ENCODE measurements around the gene WDR44. TPM values are rescaled to one million over a fixed set of nuclear protein-coding genes. Genes with fewer than 3 reads are reported as not detected.
"Not testable (repeated sequence)": the region's sequence is repeated elsewhere in the genome, so short reads cannot be mapped to it uniquely, and the experiment has no call there.

WDR44 gene
- total RNA-seq, 1 donor from 2014 or later: 38.3 TPM

DNA sequence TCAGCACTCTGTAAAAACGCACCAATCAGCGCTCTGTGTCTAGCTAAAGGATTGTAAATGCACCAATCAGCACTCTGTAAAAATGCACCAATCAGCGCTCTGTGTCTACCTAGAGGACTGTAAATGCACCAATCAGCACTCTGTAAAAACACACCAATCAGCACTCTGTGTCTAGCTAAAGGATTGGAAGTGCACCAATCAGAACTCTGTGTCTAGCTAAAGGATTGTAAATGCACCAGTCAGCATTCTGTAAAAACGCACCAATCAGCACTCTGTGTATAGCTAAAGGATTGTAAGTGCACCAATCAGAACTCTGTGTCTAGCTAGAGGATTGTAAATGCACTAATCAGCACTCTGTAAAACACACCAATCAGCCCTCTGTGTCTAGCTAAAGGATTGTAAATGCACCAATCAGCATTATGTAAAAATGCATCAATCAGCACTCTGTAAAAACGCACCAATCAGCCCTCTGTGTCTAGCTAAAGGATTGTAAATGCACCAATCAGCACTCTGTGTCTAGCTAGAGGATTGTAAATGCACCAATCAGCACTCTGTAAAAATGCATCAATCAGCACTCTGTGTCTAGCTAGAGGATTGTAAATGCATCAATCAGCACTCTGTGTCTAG is 124.9 kb downstream of the WDR44 start:
- DNase-seq (ENCODE audit: low spot score in 2 of 2): not testable (repeated sequence)

GRCh38 chrX:118474586-118474985 is 128.7 kb downstream of the WDR44 start:
- DNase-seq (ENCODE audit: low spot score in 2 of 2): no peak
- FAIRE-seq: no peak

More for the DNA sequence above, 124.9 kb downstream of the WDR44 start:
- FAIRE-seq: not testable (repeated sequence)

- DNase-seq (ENCODE audit: low spot score in 2 of 2) (no peak), FAIRE-seq (no peak)
These were observed 130.0 kb downstream of the WDR44 start for GRCh38 chrX:118475903-118476302.

DNA sequence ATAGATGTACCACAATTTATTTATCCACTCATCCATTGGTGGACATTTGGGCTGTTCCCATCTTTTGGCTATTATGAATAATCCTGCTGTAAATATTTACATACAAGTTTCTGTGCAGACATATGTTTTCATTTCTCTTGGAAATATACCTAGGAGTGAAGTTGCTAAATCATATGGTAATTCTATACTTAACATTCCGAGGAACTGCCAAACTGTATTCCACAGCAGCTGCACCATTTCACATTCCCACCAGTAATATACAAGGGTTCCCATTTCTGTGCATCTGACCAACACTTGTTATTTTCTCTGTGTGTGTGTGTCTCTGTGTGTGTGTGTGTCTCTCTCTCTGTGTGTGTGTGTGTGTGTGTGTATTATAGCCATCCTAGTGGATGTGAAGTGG is 134.3 kb downstream of the WDR44 start:
- DNase-seq (ENCODE audit: low spot score in 2 of 2) (no peak), FAIRE-seq (no peak)

GRCh38 chrX:118482384-118482783 is 136.5 kb downstream of the WDR44 start:
- FAIRE-seq; DNase-seq (ENCODE audit: low spot score in 2 of 2): not testable (repeated sequence)

DNA sequence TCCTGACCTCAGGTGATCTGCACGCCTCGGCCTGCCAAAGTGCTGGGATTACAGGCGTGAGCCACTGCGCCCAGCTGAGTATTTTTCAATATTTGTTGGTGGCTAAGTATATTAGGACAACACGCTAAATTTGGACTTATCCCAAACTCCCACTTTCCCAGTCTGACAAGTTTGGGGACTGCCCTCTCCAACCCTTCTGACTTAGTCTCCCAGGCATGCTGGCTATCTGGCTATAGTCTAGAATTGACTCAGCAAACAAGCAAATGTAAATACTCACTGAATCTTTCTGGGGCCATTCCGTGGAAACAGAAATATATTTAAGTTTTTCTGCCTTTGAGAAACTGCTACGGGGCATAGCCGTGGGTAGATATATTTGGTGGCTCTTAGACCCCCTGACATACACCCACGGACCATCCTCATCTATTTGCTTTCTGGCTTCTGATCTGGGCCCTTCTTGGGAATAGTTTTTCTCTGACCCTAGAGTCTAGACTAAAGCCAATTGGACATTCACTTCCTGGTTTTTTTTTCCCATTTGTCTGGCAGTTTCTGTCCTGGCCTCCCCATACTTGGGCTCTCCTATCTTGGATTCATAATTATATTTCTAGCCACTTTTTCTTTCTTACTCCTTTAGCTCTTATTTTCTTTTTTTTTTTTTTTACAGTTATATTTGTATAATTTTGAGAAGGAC is 138.5 kb downstream of the WDR44 start:
- FAIRE-seq: no peak
- no peak for DNase-seq (ENCODE audit: low spot score in 2 of 2)

DNA sequence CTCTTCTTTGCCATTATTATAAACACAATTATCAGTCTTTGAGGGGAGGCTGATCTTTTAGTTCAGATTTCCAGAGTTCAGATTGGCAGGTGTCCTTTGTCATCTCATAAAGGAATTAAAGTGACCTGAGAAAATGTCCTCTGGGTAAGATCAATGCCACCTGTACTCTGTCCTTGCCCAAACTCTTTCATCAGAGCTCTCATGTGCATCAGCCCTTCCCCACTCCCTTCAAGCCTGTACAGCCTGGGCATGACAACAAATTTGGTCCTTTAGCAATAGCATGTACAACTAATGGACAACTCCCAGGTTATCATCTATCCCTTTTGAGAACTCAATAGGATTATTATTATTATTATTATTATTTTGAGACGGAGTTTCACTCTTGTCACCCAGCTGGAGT is 140.8 kb downstream of the WDR44 start:
- not testable (repeated sequence) for DNase-seq (ENCODE audit: low spot score in 2 of 2); FAIRE-seq

DNA sequence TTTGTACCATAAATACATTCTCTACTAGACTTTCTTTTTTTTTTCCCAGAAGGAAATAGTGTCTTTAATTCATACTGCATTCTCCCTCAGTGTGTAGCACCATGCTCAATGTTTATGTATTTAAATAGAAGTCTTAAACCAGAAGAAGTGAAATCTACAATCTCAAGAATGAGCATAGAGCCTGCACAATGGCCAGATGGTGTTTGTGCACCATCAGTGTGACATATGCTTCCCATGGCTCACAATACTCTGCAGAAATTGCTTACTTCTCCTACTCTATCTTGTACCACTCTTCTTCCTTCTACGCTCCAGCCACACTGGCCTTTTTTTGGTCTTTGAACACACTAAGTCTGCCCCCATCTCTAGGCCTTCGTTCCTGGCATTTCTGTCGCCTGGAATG is 147.1 kb downstream of the WDR44 start:
- no peak for DNase-seq (ENCODE audit: low spot score in 2 of 2)

GRCh38 chrX:118493653-118494297 is 147.9 kb downstream of the WDR44 start:
- FAIRE-seq (no peak), DNase-seq (ENCODE audit: low spot score in 2 of 2) (no peak)

More for the DNA sequence above, 147.1 kb downstream of the WDR44 start:
- no peak for FAIRE-seq

GRCh38 chrX:118495061-118495921 is 149.4 kb downstream of the WDR44 start, which contains the start of gene DOCK11:
Gene DOCK11, plus strand, starts transcription at chrX:118495815. Its CDS starts 157 bp downstream, at chrX:118495972.
- FAIRE-seq (no peak), DNase-seq (ENCODE audit: low spot score in 2 of 2) (peak; percentile 56 to 60)

- DNase-seq (ENCODE audit: low spot score in 2 of 2) (no peak), FAIRE-seq (no peak)
These were observed 150.3 kb downstream of the WDR44 start for GRCh38 chrX:118495958-118496762.

DNA sequence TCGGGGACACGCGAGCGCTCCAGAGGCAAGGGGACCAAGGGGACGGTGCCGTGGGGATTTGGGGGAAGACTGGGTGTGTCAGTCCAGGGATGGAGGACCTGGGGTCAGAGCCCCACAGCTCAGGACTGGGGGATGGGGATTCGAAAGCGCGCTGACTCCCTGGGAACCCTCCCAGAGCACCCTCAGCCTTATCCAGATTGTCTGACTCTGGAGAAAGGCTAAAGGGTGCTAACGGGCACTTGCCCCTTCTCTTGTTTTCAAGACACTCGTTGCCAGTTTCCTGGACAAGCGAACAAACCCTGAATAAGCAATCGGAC is 150.8 kb downstream of the WDR44 start:
- FAIRE-seq (no peak), DNase-seq (ENCODE audit: low spot score in 2 of 2) (no peak)

DNA sequence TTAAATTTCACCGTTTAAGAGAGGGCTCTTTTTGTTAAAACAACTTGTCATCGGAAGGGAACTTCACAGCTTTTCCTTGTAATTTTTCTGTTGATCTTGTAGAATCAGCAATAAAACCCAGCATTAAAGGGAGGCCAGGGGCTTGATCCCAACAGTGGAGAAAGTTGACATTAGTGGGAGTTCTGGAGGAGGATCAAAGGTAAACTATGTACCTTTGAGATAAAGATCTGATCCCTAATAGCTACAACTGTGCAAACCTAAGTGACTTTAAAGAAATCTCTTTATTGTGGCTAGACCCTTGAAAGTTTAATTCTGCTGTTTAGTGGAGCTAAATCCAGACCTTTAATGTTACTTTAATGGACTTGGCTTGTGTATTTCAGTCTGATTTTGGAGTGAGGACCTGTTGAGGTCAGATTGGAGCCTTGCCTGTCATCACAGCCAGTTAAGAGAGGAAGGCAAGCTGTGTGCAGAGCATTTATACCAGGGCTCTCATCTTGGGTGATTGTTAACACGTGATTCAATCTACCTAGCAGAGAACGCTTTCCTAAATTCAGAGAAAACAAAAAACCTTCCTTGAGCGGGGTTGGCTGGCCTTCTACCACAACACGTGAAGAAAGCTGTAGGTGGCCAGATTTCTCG is 151.4 kb downstream of the WDR44 start:
- DNase-seq (ENCODE audit: low spot score in 2 of 2) (no peak), FAIRE-seq (no peak)

GRCh38 chrX:118498351-118498750 is 152.4 kb downstream of the WDR44 start:
- no peak for DNase-seq (ENCODE audit: low spot score in 2 of 2)
- FAIRE-seq: no peak

GRCh38 chrX:118498755-118499154 is 152.8 kb downstream of the WDR44 start:
- FAIRE-seq (no peak), DNase-seq (ENCODE audit: low spot score in 2 of 2) (no peak)

- FAIRE-seq: no peak
- no peak for DNase-seq (ENCODE audit: low spot score in 2 of 2)
These were observed 153.4 kb downstream of the WDR44 start for GRCh38 chrX:118499295-118499694.
